GM12878 (cell line): Measurements from ENCODE around the gene ME1. TPM values are rescaled to one million over a fixed set of nuclear protein-coding genes. Genes with fewer than 3 reads are reported as not detected.

ENCODE experiments used
- ATAC-seq: fragments of 200-7000 bp; cut with Tn5 transposase; 3 replicates; pipeline ENCODE4 v1.9.1; 2020; ENCODE audit warnings: mild to moderate bottlenecking, moderate library complexity
- BruUV-seq: library from RNA; stranded (reverse); fragments of 400-500 nt; replicated peaks from 2 replicates; lab custom pipeline; 2021; lab: Mats Ljungman, UMichigan
- CTCF ChIA-PET: fragments of 300-600 bp; sonication (Branson Sonifier 250); formaldehyde crosslinking; extraction: SDS; loops from one replicate; lab custom pipeline; 2021; ENCODE audit warnings: inconsistent platforms; lab: Yijun Ruan, JAX
- POLR2A ChIA-PET: fragments of 350-600 bp; formaldehyde crosslinking; extraction: SDS; loops from one replicate; lab custom pipeline; 2021; ENCODE audit warnings: inconsistent platforms; lab: Charles Lee
- RAD21 ChIA-PET: fragments of 300-600 bp; sonication (Branson Sonifier 250); formaldehyde crosslinking; loops from one replicate; lab custom pipeline; 2023; ENCODE audit warnings: antibody characterized with exemption; ENCODE audit not compliant: unreplicated experiment; lab: Charles Lee
- SMC1A ChIA-PET: fragments of 300-600 bp; sonication (Branson Sonifier 250); formaldehyde crosslinking; loops from one replicate; lab custom pipeline; 2023; ENCODE audit not compliant: unreplicated experiment, uncharacterized antibody; lab: Charles Lee
- DNase-seq: peaks from one replicate; pipeline ENCODE4 v3.0.0-alpha.2; 2011; ENCODE audit warnings: low read depth, low spot score
- FAIRE-seq: peaks from 3 replicates; lab custom pipeline; 2011; peaks lifted over from hg19 to GRCh38; lab: Jason Lieb, UNC
- H2AFZ ChIP-seq: 2 replicates; pipeline ENCODE4 v1.6.0; 2011; ENCODE audit warnings: low read depth, low read length, control low read depth; ENCODE audit not compliant: control insufficient read depth
- H3K27ac ChIP-seq: 2 replicates; pipeline ENCODE4 v1.5.1; 2011; ENCODE audit warnings: control low read depth; ENCODE audit not compliant: control insufficient read depth, insufficient read depth
- H3K27me3 ChIP-seq, 2 experiments: replicated peaks in 1 of 2; 2 replicates each; pipeline versions ENCODE4 v1.6.0 to v1.6.1; 2011; ENCODE audit warnings: low read length in 1 of 2; ENCODE audit not compliant: control insufficient read depth in 2 of 2, insufficient read depth in 2 of 2
- H3K36me3 ChIP-seq, 2 experiments: 2 replicates each; pipeline ENCODE4 v1.5.1; 2011; ENCODE audit warnings: low read length in 1 of 2; ENCODE audit not compliant: control insufficient read depth in 2 of 2, insufficient read depth in 2 of 2
- H3K4me1 ChIP-seq: 2 replicates; pipeline ENCODE4 v1.6.1; 2011; ENCODE audit warnings: mild to moderate bottlenecking, low read length, moderate library complexity, mixed read lengths; ENCODE audit not compliant: control insufficient read depth, insufficient read depth
- H3K4me2 ChIP-seq: 2 replicates; pipeline ENCODE4 v1.6.0; 2011; ENCODE audit warnings: control low read depth; ENCODE audit not compliant: control insufficient read depth, insufficient read depth
- H3K4me3 ChIP-seq: fragments of 200-600 bp; sonication (generic); 2 replicates; pipeline ENCODE4 v1.5.1; 2016
- H3K79me2 ChIP-seq: 2 replicates; pipeline ENCODE4 v1.6.0; 2011; ENCODE audit warnings: low read length; ENCODE audit not compliant: control insufficient read depth, insufficient read depth
- H3K9ac ChIP-seq: 2 replicates; pipeline ENCODE4 v1.8.0; 2011; ENCODE audit warnings: low read length, control low read depth, mixed read lengths; ENCODE audit not compliant: control insufficient read depth, insufficient read depth
- H3K9me3 ChIP-seq: replicated peaks from 3 replicates; pipeline ENCODE4 v1.5.1; 2011; ENCODE audit warnings: mild to moderate bottlenecking, low read length; ENCODE audit not compliant: control insufficient read depth, insufficient read depth
- H4K20me1 ChIP-seq: 2 replicates; pipeline ENCODE4 v1.6.0; 2011; ENCODE audit not compliant: control insufficient read depth, insufficient read depth
- BCL3 ChIP-seq: IDR thresholded peaks from 2 replicates; pipeline ENCODE4 v1.6.1; 2011; ENCODE audit warnings: borderline replicate concordance, low read depth, mild to moderate bottlenecking, moderate library complexity, low read length; ENCODE audit not compliant: insufficient read depth, poor library complexity, severe bottlenecking
- CHD4 ChIP-seq: fragments of 200-600 bp; sonication (generic); IDR thresholded peaks from 2 replicates; pipeline ENCODE4 v1.6.1; 2016; ENCODE audit warnings: mild to moderate bottlenecking
- JUND ChIP-seq: IDR thresholded peaks from 2 replicates; pipeline ENCODE4 v1.6.1; 2012; ENCODE audit warnings: low read depth, mild to moderate bottlenecking, low read length, improper control_type of control experiment, moderate library complexity
- NFYA ChIP-seq: IDR thresholded peaks from 2 replicates; pipeline ENCODE4 v1.6.1; 2011; ENCODE audit warnings: low read depth, mild to moderate bottlenecking, low read length, improper control_type of control experiment, borderline replicate concordance
- POU2F2 ChIP-seq: IDR thresholded peaks from 3 replicates; pipeline ENCODE4 v1.6.1; 2011; ENCODE audit warnings: low read depth, mild to moderate bottlenecking, low read length, borderline replicate concordance
- SP1 ChIP-seq: IDR thresholded peaks from one replicate; pipeline ENCODE4 v1.6.1; 2011; ENCODE audit warnings: low read depth, low read length
- ZNF24 ChIP-seq: fragments of 450-650 bp; IDR thresholded peaks from 2 replicates; pipeline ENCODE4 v1.6.1; 2017; ENCODE audit warnings: antibody characterized with exemption, mild to moderate bottlenecking
- ZSCAN29 ChIP-seq: fragments of 450-650 bp; IDR thresholded peaks from 2 replicates; pipeline ENCODE4 v1.6.1; 2017; ENCODE audit warnings: mild to moderate bottlenecking, moderate library complexity
- WGBS: methylation state at CpG from one replicate; pipeline ENCODE4 v1.1.6; 2016; ENCODE audit warnings: low lambda C conversion rate; ENCODE audit not compliant: insufficient replicate concordance, insufficient coverage; ENCODE audit errors: missing lambda C conversion rate; 5-methylcytosine and 5-hydroxymethylcytosine counted together
- in situ Hi-C: fragments of 300-500 bp; cut with MboI; formaldehyde crosslinking; loops from 9 replicates; pipeline ENCODE4 v1.14.3; 2018; ENCODE audit warnings: mixed read lengths
- intact Hi-C: fragments of 100-400 bp; cut with micrococcal nuclease; formaldehyde crosslinking; loops from one replicate; pipeline ENCODE4 v1.14.2; 2022; ENCODE audit not compliant: unreplicated experiment
- polyA plus RNA-seq, 11 experiments: library from polyadenylated mRNA; depleted of rRNA in 4 of 11; unstranded in 6 of 11; stranded (reverse) in 5 of 11; fragments of >200 nt; fragmentation: Nextera tagmentation in 4 of 11; fragmentation: Illumina TruSeq in 1 of 11; extraction: Ambion mirVana in 4 of 11; extraction: Trizol in 1 of 11; gene quantifications; 1 replicate in 1 of 11; 2 replicates in 10 of 11; pipeline versions ENCODE4 v1.2.1 to v1.2.3, GENCODE V29; 2011 to 2016; ENCODE audit warnings: inconsistent platforms in 2 of 11, missing spikeins in 2 of 11, low read depth in 1 of 11
- total RNA-seq, 4 experiments: library from RNA; depleted of rRNA in 3 of 4; stranded (reverse); fragments of >200 nt in 3 of 4; fragmentation: Illumina TruSeq in 1 of 4; extraction: Trizol in 1 of 4; gene quantifications; 2 replicates each; pipeline versions ENCODE4 v1.2.1 to v1.2.3, GENCODE V29; 2013 to 2021
- TF ChIP-seq, protein P1 (sequence below): fragments of 150-350 bp; IDR thresholded peaks from 2 replicates; pipeline ENCODE4 v1.6.1; 2016; ENCODE audit warnings: low read depth, low read length

The ME1 gene
- total and polyA plus RNA-seq, 10 of the 15 experiments (the other 5 are each of a cell fraction or from before 2014, with no cell fraction given): 3.6 to 11.8 (median 8.4) TPM

DNA sequence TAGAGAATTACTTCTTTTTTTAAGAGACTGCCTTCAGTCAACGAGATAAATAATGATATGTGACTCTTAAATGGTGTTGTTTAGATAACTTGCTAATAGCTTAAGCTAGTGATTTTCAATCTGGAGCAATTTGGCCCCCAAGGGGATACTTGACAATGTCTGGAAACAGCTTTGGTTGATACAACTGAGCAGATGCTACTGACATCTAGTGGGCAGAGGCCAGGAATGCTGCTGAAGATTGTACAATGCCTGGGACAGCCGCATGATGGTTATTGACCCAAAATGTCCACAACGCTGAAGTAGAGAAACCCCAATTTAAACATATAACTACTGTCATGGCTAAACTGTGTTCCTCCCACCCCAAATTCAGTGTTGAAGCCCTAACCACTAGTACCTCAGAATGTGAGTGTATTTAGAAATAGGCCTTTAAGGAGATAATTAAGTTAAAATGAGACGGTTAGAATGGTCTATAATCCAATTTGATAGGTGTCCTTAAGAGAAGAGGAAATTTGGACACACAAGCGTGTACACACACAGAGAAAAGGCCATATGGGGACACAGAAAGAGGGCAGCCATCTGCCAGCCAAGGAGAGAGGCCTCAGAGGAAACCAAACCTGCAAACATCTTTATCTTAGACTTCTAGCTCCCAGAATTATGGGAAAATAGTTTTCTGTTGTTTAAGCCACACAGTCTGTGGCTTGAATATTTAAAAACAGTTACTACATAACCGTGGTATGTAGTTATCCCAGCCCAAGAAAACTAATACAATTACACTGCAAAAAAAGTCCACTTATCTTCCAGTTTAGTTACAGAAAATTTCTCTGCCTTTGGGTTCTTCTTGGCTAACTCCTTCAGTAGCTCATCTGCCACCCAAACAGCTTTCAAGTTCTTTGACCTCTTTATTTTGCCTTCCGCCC is 215.5 kb downstream of the ME1 start (continued):
- TF ChIP-seq SP1: no peak
- no peak for TF ChIP-seq JUND

DNA sequence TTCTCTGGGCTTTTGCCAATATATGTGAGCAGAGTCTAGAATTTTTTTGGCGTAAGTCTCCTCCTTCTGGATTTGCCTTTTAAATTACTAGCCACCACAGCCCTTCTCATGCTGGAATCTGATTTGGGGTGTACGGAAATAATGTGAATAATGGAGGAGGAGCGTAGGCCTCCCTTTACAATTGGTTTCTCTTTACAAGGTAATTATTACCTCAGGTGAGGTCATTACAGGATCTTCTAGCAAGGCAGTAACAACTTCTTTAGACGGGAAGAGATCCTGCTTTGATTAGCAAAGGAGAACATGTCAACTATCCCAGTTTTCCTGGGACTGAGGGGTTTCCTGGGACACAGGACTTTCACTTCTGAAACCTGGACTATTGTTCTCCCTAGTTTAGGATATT is 228.8 kb downstream of the ME1 start:
- ChIA-PET CTCF (interaction anchor here (0.9 to 19.2 kb wide), 4 partner anchors 13 to 334 kb away, joined by 3 to 195 read pairs (median 12); partner anchors contain the start of genes DOP1A and UBE3D), POLR2A (no interaction called here), SMC1A (no interaction called here), RAD21 (no interaction called here)
- DNase-seq (no peak), ATAC-seq (no peak), FAIRE-seq (no peak)
- BruUV-seq: no TSS peak
- in situ Hi-C loops: loop anchor here (10.0 kb wide), 1 partner anchor 957 kb away; the partner anchor contains the start of gene IBTK
- no peak overlapping the region for H3K4me2 ChIP-seq
- H3K36me3 ChIP-seq: peaks cover 0 to 2% of the 10 kb centered on the region in 2 experiments; a peak in 1 of 4 replicates
- TF ChIP-seq ZNF24 (no peak), BCL3 (no peak), CHD4 (no peak), POU2F2 (no peak), ZSCAN29 (no peak), NFYA (no peak)
- TF ChIP-seq, protein P1, sequence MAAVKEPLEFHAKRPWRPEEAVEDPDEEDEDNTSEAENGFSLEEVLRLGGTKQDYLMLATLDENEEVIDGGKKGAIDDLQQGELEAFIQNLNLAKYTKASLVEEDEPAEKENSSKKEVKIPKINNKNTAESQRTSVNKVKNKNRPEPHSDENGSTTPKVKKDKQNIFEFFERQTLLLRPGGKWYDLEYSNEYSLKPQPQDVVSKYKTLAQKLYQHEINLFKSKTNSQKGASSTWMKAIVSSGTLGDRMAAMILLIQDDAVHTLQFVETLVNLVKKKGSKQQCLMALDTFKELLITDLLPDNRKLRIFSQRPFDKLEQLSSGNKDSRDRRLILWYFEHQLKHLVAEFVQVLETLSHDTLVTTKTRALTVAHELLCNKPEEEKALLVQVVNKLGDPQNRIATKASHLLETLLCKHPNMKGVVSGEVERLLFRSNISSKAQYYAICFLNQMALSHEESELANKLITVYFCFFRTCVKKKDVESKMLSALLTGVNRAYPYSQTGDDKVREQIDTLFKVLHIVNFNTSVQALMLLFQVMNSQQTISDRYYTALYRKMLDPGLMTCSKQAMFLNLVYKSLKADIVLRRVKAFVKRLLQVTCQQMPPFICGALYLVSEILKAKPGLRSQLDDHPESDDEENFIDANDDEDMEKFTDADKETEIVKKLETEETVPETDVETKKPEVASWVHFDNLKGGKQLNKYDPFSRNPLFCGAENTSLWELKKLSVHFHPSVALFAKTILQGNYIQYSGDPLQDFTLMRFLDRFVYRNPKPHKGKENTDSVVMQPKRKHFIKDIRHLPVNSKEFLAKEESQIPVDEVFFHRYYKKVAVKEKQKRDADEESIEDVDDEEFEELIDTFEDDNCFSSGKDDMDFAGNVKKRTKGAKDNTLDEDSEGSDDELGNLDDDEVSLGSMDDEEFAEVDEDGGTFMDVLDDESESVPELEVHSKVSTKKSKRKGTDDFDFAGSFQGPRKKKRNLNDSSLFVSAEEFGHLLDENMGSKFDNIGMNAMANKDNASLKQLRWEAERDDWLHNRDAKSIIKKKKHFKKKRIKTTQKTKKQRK: no peak
- 84% methylated on average over 4 of the region's 4 CpGs for WGBS
- no peaks in the 10 kb centered on the region for H3K27me3 ChIP-seq
- H2AFZ ChIP-seq: no peak overlapping the region
- no peak overlapping the region for H3K4me3 ChIP-seq
- no peak overlapping the region for H3K9ac ChIP-seq
- no peaks in the 10 kb centered on the region for H3K79me2 ChIP-seq
- intact Hi-C loops: no loop called here
- no peaks in the 10 kb centered on the region; the same call in 1 of the 2 replicates for H3K4me1 ChIP-seq
- no peaks in the 10 kb centered on the region for H3K9me3 ChIP-seq
- no peak overlapping the region for H3K27ac ChIP-seq
- no peaks in the 10 kb centered on the region for H4K20me1 ChIP-seq
